Pancreas (tissue), 10 donors: ENCODE measurements around the gene AUH. TPM values are rescaled to one million over a fixed set of nuclear protein-coding genes. Genes with fewer than 3 reads are reported as not detected.

ENCODE experiments used
- ATAC-seq, 4 donors: fragments of 200-7000 bp; cut with Tn5 transposase; one replicate each; pipeline versions ENCODE4 v1.8.0 to v1.9.1; 2020; ENCODE audit warnings: mild to moderate bottlenecking in 4 of 4, moderate library complexity in 4 of 4
- DNase-seq, 6 donors: peaks; one replicate each; pipeline ENCODE4 v3.0.0-alpha.2; 2020
- FAIRE-seq: peaks from 2 replicates; lab custom pipeline; 2012; peaks lifted over from hg19 to GRCh38; lab: Jason Lieb, UNC
- H3K27ac ChIP-seq, 4 donors: fragments of 200-600 bp; sonication (generic); 1 replicate in 3 of 4; 2 replicates in 1 of 4; pipeline versions ENCODE4 v1.5.0 to v1.8.0; 2020
- H3K27me3 ChIP-seq, 4 donors: fragments of 200-600 bp; one replicate each; pipeline ENCODE4 v1.8.0; 2021
- H3K36me3 ChIP-seq, 3 donors: fragments of 200-600 bp; sonication (generic) in 1 of 3; one replicate each; pipeline versions ENCODE4 v1.5.0 to v1.8.0; 2020 to 2021
- H3K4me1 ChIP-seq, 3 donors: fragments of 200-600 bp; one replicate each; pipeline ENCODE4 v1.8.0; 2021
- H3K4me3 ChIP-seq, 4 donors: fragments of 200-600 bp; sonication (generic) in 2 of 4; one replicate each; pipeline versions ENCODE4 v1.5.0 to v1.8.0; 2020 to 2021
- H3K9me3 ChIP-seq, 4 donors: fragments of 200-600 bp; one replicate each; pipeline ENCODE4 v1.8.0; 2021
- WGBS, 2 donors: extraction: QIAGEN DNeasy Blood & Tissue Kit; methylation state at CpG; one replicate each; pipeline ENCODE4 v1.1.7; 2013; 5-methylcytosine and 5-hydroxymethylcytosine counted together
- intact Hi-C, 3 donors: fragments of 100-400 bp; cut with DNase I; formaldehyde crosslinking; loops; one replicate each; pipeline versions ENCODE4 v1.11.1 to v1.14.2; 2022
- polyA plus RNA-seq, 2 donors: library from polyadenylated mRNA; stranded (reverse); fragments of 200-250 nt; gene quantifications; one replicate each; pipeline ENCODE4 v1.2.3, GENCODE V29; 2013
- total RNA-seq, 6 donors: library from RNA; stranded (reverse); fragmentation: NEBNext Ultra II Directional in 4 of 6; extraction: Animal tissue kit (Norgen Biotek cat#: 25700) in 4 of 6; gene quantifications; one replicate each; pipeline versions ENCODE4 v1.2.1 to v1.2.4, GENCODE V29; 2021 to 2023
- TF ChIP-seq, protein P1 (sequence below), 4 donors: fragments of 200-600 bp; sonication (generic) in 3 of 4; IDR thresholded peaks; one replicate each; pipeline versions ENCODE4 v1.5.0 to v1.8.0; 2021; ENCODE audit warnings: antibody characterized with exemption in 4 of 4
- donor health status: healthy with polysubstance abuse.
- donor health status: DM: no; HTN: no; CAD: no; lungs with moderate emphysema.
- donor health status: DM: no; HTN: no; CAD: no.
- donor health status: control.
- donor health status: control.
- donor health status: Bipolar disorder and iron deficiency.
- donor health status: DM: yes; HTN: yes; CAD: no.
- donor health status: DM: no; HTN: no; CAD: no.
- donor health status: DM: no; HTN: no; CAD: no.
- donor health status: DM: yes; HTN: yes; CAD: no.

AUH gene
- total and polyA plus RNA-seq, 8 donors = 11.2 to 19.5 (median 14.7) TPM

DNA sequence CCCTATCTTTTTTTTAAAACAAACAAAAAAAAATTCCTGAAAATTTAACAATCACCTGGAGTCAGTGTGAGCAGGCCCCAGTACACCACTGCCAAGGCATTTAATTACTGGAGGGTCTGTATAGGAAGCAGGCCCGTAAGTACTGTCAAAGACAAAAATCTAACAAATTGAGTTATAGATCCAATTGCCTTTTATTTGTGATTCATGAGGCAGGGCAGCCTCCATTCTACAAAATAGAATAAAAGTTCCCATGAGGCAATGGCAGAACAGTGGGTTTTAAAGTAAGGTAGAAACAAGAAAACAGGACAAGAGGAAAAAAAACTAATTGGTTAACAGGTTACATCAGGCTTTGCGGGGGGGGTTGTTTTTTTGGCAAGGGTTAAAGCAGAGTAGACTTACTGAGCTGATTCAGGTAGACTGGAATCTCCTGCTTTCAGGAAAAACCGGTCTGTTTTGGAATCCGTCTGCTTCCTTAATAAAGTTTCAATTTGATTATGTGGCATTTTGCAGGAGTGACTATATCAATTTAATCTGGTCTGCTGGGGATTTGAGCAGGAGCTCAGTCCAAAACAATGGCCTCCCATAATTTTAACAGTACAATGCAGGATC is 48.9 kb downstream of the AUH start:
- Histone ChIP-seq H3K4me1 (peaks cover 11 to 25% (median 13%) of the 10 kb centered on the region in 3 donors), H3K27ac (peak overlapping the region; percentile 9 to 74 (median 45)), H3K4me3 (peak overlapping the region in 1 of 4 donors; percentile 2), H3K27me3 (no peaks in the 10 kb centered on the region), H3K9me3 (no peaks in the 10 kb centered on the region), H3K36me3 (no peaks in the 10 kb centered on the region)
- intact Hi-C loops = no loop called here
- WGBS, 2 donors = 29 to 36% methylated on average over 4 of the region's 4 CpGs
- peak in 4 of 6 donors; percentile 42 to 74 (median 70) for DNase-seq
- TF ChIP-seq, protein P1, sequence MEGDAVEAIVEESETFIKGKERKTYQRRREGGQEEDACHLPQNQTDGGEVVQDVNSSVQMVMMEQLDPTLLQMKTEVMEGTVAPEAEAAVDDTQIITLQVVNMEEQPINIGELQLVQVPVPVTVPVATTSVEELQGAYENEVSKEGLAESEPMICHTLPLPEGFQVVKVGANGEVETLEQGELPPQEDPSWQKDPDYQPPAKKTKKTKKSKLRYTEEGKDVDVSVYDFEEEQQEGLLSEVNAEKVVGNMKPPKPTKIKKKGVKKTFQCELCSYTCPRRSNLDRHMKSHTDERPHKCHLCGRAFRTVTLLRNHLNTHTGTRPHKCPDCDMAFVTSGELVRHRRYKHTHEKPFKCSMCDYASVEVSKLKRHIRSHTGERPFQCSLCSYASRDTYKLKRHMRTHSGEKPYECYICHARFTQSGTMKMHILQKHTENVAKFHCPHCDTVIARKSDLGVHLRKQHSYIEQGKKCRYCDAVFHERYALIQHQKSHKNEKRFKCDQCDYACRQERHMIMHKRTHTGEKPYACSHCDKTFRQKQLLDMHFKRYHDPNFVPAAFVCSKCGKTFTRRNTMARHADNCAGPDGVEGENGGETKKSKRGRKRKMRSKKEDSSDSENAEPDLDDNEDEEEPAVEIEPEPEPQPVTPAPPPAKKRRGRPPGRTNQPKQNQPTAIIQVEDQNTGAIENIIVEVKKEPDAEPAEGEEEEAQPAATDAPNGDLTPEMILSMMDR (IDR thresholded peaks at IDR 0.05) = no peak
- FAIRE-seq = no peak
- peak; percentile 70 to 91 (median 88) for ATAC-seq

DNA sequence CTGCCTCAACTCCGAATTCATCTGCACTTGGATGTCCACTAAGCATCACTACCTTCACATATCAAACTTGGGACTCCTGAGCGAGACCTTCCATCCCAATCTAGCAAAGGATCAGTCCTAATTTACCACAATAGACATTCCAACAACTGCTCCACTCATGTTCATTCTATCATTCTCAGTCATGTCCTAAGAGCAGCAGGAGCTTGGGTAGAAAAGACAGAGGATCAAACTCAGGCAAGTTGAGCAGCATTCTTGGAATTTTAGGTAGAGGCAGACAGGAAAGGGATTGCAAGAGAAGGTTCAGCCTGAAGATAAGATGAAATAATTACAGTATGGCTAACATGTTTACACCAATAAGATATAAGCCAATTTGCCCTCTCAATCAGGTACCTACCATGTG is 51.7 kb downstream of the AUH start:
- TF ChIP-seq, protein P1 (IDR thresholded peaks at IDR 0.05) = no peak
- H3K27me3 ChIP-seq = no peaks in the 10 kb centered on the region
- H3K4me3 ChIP-seq = no peak overlapping the region
- no peak overlapping the region for H3K27ac ChIP-seq
- 97 to 98% methylated on average over 2 of the region's 2 CpGs for WGBS, 2 donors
- intact Hi-C loops = no loop called here
- no peak for FAIRE-seq
- peaks cover 3 to 31% (median 8%) of the 10 kb centered on the region in 3 donors for H3K4me1 ChIP-seq
- no peaks in the 10 kb centered on the region for H3K36me3 ChIP-seq
- DNase-seq = no peak
- ATAC-seq = no peak
- no peaks in the 10 kb centered on the region for H3K9me3 ChIP-seq

DNA sequence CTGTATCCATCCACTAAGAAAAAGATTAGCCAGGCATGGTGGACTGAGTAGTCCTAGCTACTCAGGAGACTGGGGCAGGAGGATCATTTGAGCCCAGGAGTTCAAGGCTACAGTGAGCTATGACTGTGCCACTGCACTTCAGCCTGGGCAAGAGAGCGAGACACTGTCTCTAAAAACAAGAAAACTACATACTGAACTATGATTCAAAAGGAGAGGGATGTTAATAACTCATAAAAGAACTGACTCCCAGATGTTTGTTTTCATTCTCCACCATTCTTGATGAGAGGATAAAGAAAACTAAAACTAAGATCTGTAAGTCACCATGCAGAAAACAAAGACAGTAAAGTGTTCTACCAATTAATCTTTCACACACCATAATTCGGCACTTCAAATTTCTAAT is 53.5 kb downstream of the AUH start:
- WGBS, 2 donors = 95 to 99% methylated on average over 2 of the region's 2 CpGs
- TF ChIP-seq, protein P1 (IDR thresholded peaks at IDR 0.05) = no peak
- no peak overlapping the region for H3K27ac ChIP-seq
- no peak for ATAC-seq
- H3K27me3 ChIP-seq = no peaks in the 10 kb centered on the region
- H3K4me3 ChIP-seq = no peak overlapping the region
- H3K9me3 ChIP-seq = no peaks in the 10 kb centered on the region
- H3K36me3 ChIP-seq = no peaks in the 10 kb centered on the region
- DNase-seq = no peak
- no peak for FAIRE-seq
- intact Hi-C loops = no loop called here
- H3K4me1 ChIP-seq = peaks cover 8 to 37% (median 9%) of the 10 kb centered on the region in 3 donors

DNA sequence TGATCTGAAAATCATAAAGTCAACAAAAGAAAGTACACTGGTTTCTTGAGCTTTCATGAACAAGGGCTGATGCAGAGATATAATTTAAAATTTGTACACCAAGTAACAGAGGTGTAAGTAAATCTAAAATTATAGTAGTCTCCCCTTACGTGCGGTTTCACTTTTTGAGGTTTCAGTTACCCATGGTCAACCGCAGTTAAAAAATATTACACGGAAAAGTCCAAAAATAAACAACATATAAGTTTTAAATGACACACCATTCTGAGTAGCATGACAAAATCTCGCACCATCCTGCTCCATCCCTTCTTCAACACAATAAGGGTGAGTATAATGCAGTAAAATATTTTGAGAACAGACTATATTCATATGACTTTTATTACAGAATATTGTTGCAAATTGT is 54.4 kb downstream of the AUH start:
- ATAC-seq = no peak
- no peak for DNase-seq
- intact Hi-C loops = no loop called here
- Histone ChIP-seq H3K9me3 (no peaks in the 10 kb centered on the region), H3K4me3 (no peak overlapping the region), H3K36me3 (no peaks in the 10 kb centered on the region), H3K27me3 (no peaks in the 10 kb centered on the region), H3K4me1 (peaks cover 4 to 37% (median 16%) of the 10 kb centered on the region in 3 donors), H3K27ac (no peak overlapping the region)
- FAIRE-seq = no peak
- WGBS, 2 donors = 95 to 98% methylated on average over 5 of the region's 5 CpGs
- TF ChIP-seq, protein P1 (IDR thresholded peaks at IDR 0.05) = no peak

DNA sequence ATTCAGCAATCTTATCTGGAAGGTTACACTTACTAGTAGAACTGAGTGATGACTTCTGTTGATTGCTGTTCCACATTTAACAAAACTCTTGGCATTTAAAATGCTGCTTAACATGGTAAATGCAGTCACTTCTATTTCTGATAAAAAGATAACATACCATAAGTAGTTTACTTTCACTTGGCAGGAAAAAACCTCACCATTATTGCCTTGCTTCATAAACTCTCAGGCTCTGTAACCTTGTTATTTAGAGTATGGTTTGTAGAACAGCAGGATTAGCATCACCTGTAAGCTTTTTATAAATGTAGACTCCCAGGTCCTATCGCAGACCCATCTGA is 55.5 kb downstream of the AUH start:
- 41 to 58% methylated on average over 1 of the region's 1 CpG for WGBS, 2 donors
- TF ChIP-seq, protein P1 (IDR thresholded peaks at IDR 0.05) = no peak
- Histone ChIP-seq H3K36me3 (no peaks in the 10 kb centered on the region), H3K9me3 (no peaks in the 10 kb centered on the region), H3K4me1 (peaks cover 7 to 39% (median 23%) of the 10 kb centered on the region in 3 donors), H3K4me3 (no peak overlapping the region), H3K27me3 (no peaks in the 10 kb centered on the region), H3K27ac (peak overlapping the region in 1 of 4 donors; percentile 39)
- FAIRE-seq (no peak), ATAC-seq (peak in 3 of 4 donors; percentile 35 to 60 (median 48)), DNase-seq (no peak)
- intact Hi-C loops = no loop called here
